AG04449 (cell line): ENCODE data around the gene GALR3.

Experiments used
- CTCF ChIA-PET: fragments of 350-600 bp; formaldehyde crosslinking; extraction: SDS; loops from one replicate; lab custom pipeline; 2021; ENCODE audit warnings: antibody characterized with exemption; lab: Yijun Ruan, JAX
- POLR2A ChIA-PET: fragments of 400-600, 350-600 bp; formaldehyde crosslinking; extraction: SDS; loops from one replicate; lab custom pipeline; 2020; ENCODE audit warnings: antibody characterized with exemption, inconsistent platforms; lab: Yijun Ruan, JAX
- DNase-seq: peaks from one replicate; pipeline ENCODE4 v3.0.0-alpha.2; 2010; ENCODE audit warnings: low read depth, low spot score
- H3K4me3 ChIP-seq: 2 replicates; pipeline ENCODE4 v1.5.1; 2011; ENCODE audit warnings: low read depth, mild to moderate bottlenecking, control low read depth, low read length
- CTCF ChIP-seq: IDR thresholded peaks from one replicate; pipeline ENCODE4 v1.5.1; 2011; ENCODE audit warnings: mild to moderate bottlenecking, moderate library complexity, low read length, control low read depth, inconsistent platforms; ENCODE audit not compliant: insufficient read depth; ENCODE audit errors: missing control alignments

GALR3 gene

DNA sequence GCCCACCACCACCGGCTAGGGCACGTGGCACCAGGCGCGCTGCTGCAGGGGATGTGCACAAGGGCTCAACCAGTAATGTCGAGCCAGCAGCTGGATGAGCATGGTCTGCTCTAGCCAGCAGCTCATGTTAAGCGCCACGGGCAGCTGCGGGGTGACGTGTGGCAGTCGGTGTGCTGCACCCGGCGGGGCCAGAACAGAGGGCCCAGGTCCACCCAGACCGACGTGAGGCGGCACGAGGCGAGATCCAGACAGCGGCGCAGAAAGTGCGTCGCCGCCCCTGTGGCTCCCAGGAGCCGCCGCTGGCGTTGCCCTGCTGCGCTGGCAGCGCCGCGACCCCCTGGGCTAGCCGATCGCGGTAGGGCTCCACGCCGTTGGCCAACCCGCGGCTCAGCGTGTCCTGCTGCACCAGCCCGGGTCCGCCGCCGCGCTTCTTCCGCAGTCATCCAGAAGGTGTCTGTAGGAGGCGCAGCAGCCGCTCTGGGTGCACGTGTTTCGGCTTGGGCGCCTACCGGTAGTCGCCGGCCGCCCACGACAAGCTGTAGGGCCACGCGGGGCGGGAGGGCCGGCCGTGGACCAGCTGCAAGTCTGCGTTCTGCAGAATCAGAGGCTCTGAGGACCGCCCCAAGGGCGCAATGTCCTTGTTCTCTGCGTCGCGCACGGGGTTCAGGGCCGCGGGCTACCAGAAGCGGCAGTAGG, 4.6 kb upstream of the GALR3 start:
- POLR2A ChIA-PET: interaction anchor here (1.3 to 1.8 kb wide), 4 partner anchors 9 to 26 kb away, joined by 5 to 8 read pairs (median 6); partner anchors contain the start of genes ANKRD54 and GCAT

DNA sequence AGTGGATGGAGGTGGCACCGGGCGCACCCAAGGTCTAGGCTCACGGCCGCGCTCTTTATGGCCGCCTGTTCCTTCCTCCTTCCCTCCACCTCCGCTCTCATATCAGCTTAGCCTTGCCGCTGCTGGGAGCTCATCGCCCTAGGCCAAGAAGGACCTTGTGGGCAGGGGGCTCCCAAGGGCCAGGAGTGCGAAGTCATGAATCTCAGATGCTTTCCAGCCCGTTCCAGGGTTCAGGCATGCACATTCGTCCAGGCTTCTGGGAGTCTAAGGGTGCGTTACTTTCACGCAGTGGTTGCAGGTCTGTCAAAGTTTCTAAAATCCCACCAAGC, 4.1 kb upstream of the GALR3 start:
- no peak for DNase-seq
- ChIA-PET POLR2A (interaction anchor here (0.5 to 1.8 kb wide), 3 partner anchors 14 to 34 kb away, joined by 3 to 8 read pairs (median 5); partner anchors contain the start of gene ANKRD54), CTCF (interaction anchor here (0.6 to 9.2 kb wide), 16 partner anchors 9 to 171 kb away, joined by 3 to 223 read pairs (median 14); partner anchors contain the start of genes ANKRD54 and GCAT)
- H3K4me3 ChIP-seq: peak overlapping the region; percentile 18
- no peak for TF ChIP-seq CTCF

More for the DNA sequence above, 4.6 kb upstream of the GALR3 start:
- no peak for DNase-seq
- CTCF ChIA-PET: interaction anchor here (0.6 to 9.2 kb wide), 34 partner anchors 9 to 193 kb away, joined by 3 to 223 read pairs (median 6); partner anchors contain the start of genes ANKRD54, EIF3L, GCAT and POLR2F
- H3K4me3 ChIP-seq: peak overlapping the region; percentile 18
- TF ChIP-seq CTCF: peak; percentile 59

DNA sequence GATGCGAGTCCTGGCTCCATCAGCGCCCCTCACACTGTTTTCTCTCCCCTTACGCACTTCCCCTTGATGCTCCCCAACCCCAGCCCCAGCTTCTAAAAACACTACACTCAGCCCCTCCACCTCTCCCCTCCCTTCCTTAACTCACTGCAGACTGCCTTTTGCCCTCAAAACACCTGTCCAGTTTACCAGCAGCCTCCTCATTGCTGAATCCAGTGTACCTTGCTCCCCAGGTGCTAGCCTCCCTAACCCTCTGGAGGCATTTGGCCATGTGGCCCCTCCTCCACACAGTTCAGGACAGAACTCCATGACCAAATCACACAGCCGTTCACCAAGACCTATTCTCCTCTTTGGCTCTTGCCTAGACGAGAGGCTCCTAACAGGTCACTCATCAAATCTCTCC, 2.8 kb upstream of the GALR3 start:
- ChIA-PET POLR2A (no interaction called here), CTCF (interaction anchor here (1.3 to 9.2 kb wide), 9 partner anchors 8 to 146 kb away, joined by 3 to 223 read pairs (median 55); partner anchors contain the start of genes ANKRD54 and GCAT)
- no peak overlapping the region for H3K4me3 ChIP-seq
- TF ChIP-seq CTCF: no peak
- no peak for DNase-seq

DNA sequence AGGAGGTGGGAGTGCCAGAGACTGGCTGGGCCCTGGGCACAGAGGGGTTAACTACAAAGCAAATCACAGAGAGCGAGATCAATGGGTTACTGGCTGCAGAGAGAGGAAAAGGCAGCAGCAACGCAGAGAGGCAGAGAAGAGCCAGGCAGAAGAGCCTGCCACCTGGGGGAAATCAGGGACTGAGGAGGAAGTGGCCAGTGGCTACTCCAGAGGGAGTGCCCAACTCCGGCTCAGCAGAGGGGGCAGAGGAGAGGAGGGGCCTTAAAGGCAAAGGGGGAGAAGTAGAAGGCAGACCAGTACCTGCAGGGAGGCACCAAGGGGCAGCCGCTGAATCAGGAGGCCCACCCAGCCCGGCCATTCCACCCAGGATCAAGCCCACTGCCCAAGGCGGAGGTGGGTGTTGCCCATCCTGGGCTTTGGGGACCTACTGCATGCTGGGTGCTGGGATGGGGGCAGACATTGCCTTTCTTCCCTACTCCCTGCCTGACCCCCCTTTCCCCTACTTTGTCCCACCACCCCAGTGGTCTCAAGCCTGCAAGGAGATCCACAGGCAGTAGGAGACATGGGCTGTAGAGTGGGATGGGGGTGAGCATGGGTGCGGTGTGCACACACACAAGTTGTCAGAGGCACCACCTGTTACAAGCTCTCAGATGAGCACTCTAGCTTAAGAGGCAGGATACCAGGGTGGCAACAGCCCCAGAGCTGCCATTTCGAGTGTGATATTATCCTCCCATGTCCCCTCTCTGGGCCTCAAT, 926 bp upstream of the GALR3 start:
- CTCF ChIA-PET: interaction anchor here (0.8 to 1.5 kb wide), 4 partner anchors 8 to 161 kb away, joined by 3 to 9 read pairs (median 3); partner anchors contain the start of gene EIF3L
- no peak overlapping the region for H3K4me3 ChIP-seq
- no peak for TF ChIP-seq CTCF
- DNase-seq: no peak
- POLR2A ChIA-PET: no interaction called here

DNA sequence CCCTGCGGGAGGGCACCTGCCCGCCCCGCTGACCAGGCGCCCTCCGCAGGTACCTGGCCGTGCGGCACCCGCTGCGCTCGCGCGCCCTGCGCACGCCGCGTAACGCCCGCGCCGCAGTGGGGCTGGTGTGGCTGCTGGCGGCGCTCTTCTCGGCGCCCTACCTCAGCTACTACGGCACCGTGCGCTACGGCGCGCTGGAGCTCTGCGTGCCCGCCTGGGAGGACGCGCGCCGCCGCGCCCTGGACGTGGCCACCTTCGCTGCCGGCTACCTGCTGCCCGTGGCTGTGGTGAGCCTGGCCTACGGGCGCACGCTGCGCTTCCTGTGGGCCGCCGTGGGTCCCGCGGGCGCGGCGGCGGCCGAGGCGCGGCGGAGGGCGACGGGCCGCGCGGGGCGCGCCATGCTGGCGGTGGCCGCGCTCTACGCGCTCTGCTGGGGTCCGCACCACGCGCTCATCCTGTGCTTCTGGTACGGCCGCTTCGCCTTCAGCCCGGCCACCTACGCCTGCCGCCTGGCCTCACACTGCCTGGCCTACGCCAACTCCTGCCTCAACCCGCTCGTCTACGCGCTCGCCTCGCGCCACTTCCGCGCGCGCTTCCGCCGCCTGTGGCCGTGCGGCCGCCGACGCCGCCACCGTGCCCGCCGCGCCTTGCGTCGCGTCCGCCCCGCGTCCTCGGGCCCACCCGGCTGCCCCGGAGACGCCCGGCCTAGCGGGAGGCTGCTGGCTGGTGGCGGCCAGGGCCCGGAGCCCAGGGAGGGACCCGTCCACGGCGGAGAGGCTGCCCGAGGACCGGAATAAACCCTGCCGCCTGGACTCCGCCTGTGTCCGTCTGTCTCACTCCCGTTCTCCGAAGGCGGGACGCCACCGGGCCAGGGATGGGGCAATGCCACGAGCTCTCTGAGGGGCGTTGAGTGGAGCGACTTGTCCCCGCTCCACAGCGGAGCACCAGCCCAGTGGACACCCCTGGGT, 1.8 kb downstream of the GALR3 start:
- CTCF ChIA-PET: interaction anchor here (1.0 to 6.0 kb wide), 3 partner anchors 7 to 39 kb away, joined by 3 to 55 read pairs (median 3); no protein-coding TSS in a partner anchor
- TF ChIP-seq CTCF: no peak
- no peak for DNase-seq
- POLR2A ChIA-PET: no interaction called here
- peak overlapping the region; percentile 46 for H3K4me3 ChIP-seq
